GM18526 (cell line): Measurements from ENCODE around the gene GSG1L.

Experiments
- POLR2A ChIP-seq: IDR thresholded peaks from 3 replicates; pipeline ENCODE4 v1.6.1; 2011; ENCODE audit not compliant: insufficient read length; ENCODE audit errors: extremely low read depth

Gene GSG1L

DNA sequence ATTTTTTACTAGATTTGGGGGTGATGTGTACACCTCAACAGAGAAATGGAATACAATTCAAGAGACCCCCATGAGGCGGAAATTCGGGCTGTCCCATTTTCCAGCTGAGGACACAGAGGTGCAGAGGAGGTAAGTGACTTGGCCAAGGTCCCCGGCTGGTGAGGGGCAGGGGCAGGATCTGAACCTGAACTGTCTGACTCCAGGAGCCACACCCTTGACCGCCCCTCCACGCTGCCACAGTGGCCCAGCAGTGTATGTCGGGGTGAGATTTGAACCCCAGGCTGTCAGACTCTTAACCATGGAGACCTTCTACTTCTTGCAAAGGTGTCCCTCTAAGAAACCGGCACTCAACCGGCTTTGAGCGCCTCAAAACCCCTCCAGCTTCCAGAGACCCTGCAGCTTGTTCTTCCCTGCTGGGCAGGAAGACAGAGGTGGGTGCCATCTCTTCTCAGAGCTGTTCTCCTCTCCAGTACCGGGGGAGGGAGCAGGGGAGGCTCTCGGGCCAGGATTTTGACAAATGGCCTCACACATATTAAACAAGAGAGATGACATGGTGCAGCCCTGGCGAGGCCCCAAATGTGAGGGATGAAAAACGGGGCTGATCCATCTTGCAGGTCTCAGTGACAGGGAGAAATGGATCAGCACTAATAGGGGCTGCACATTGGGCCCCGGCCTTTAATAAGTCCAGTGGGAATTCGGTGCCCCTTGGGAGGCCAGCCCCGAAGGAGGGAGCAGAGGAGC, 222.3 kb downstream of the GSG1L start:
- TF ChIP-seq POLR2A = no peak

DNA sequence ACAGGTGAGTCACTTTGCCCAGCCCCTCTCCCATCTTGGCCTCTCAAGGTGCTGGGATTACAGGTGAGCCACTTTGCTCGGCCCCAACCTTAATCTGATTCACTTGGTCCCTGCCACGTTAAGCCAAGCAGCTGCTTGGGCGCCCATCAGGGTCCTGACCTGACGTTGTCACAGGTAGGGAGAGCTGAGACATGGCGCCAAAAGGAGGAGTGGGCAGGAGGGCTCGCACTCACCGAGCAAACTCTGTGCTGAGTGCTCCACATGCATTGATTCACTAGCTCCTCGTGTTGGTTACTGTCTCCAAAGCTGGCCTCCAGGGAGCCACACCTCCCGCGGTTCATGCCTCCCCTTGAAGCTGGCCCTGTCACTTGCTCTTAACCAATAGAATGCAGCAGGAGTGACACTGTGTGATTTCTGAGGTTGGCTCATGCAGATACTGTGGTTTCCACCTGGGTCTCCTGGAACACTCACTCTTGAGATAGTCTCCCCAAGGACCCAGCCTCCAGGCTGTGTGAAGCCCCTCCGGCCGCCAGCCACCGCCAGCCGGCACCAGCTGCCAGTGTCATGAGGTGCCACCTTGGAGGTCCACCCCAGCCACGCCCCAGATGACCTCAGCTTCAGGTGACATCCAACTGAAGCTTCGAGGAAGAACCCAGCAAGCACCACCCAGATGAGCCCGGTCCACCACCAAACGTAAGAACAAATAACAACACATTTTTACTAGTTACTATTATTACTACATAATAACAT, 223.0 kb downstream of the GSG1L start:
- TF ChIP-seq POLR2A = no peak

DNA sequence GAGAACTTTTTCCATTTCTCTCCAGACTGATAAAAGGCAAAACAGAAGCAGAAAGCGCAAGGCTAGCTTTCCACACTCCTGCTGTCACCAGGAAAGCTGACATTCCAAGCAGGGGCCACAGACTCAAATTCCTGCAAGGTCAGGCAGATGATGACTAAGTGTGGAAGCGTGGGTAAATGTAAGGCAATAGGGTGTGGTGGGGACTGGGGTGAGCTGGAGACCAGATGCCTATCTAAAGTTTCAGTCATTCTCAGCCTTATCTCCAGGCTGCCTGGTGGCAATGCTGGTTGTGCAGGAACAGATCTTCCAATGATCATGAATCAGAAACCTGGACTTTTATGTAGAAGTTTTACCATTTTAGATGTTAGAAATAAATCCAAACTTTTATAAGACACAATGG, 224.1 kb downstream of the GSG1L start:
- TF ChIP-seq POLR2A = no peak

DNA sequence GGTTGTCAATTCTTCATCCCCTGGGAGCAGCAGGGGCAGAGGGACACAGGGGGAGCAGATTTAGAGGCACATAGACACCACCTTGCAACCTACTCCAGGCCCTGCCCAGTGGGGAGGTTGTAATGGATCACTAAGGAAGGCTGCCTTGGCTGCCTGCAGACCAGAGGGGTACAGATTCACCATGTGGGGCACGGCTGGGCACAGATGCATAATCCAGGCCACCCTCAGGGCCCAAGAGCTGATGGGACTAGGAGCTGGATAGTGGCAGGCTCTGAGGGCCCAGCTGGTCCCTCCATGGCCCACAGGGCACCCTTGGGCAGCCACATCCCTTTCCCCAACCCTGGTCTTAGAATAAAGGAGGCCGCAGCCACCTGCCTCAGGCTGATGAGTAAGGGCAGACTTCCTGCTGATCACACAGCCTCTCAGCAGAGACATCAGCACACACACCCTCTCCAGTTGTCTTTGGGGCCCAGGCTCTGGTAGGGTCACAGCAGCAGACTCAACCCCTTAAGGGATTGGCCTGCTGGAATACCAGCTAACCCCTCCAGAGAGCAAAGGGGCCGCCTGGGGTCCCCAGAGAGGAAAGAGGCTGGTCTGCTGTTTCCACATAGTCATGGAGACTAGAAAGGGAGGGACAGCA, 224.9 kb downstream of the GSG1L start:
- TF ChIP-seq POLR2A = no peak

DNA sequence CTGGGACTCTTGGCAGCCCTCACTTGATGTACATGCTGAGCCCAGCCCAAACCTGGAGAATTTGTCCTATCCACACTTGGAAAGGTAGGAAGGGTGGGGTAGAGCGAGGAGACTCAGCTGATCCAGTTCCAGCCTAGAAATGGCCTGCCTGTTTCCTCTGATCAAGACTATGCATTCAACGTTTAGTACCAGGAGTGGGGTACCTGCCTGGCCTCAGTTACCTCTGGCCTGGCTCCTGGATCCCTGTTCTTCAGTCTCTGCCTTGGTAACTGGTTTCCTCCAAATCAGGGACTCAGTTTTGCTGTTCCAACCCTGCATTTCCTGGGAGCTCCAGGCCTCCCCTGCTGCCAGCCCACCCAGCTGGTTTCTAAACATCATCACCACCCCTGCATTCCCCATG, 233.5 kb downstream of the GSG1L start:
- TF ChIP-seq POLR2A = no peak

DNA sequence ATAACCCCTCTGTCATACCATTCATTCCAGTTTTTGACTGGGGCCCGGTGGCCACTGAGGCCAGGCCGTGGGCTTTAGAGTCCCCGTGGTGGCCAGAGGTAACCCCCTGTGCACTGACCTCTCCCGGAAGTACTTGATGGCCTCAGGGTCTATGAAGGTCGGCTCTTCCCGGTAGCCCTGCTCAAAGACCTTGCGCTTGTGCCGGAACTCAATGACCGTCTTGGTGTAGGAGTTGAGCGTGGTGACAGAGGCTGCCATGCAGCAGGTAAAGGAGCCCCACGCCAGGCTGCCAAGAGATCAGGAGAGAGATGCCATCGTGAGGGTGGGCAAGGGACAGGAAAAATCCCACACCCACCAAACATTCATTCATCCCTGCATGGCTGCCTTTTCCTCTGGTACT, 234.8 kb downstream of the GSG1L start:
- no peak for TF ChIP-seq POLR2A

DNA sequence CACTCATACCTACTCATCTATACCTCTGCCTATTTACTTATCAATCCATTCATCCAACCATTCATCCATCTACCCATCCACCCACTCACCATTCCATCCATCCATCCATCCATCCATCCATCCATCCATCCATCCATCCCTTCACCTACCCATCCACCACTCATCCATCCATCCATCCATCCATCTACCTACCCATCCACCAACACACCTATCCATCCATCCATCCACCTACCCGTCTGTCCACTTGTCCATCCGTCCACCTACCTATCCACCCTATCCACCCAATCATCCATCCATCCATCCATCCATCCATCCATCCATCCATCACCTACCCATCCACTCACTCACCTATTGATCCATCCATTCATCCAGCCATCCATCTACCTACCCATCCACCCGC, 235.7 kb downstream of the GSG1L start:
- TF ChIP-seq POLR2A = no peak

DNA sequence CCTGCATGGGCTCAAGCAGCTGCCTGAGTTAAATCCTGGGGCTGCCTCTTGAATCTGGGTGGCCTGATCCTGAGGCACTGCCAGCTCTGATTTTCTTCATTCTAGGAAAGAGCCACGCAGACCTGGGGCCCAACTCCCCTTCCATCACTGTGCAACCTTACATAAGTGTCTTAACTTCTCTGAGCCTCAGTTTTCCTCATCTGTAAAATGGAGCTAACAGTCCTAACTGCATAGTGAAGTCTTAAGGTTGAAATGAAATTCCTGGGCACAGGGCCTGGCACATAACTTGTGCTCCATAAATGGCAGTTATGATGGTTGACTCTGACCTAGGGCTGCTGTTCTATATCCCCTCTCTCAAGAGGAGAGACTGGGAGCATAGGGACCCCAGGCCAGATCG, 236.6 kb downstream of the GSG1L start:
- no peak for TF ChIP-seq POLR2A

DNA sequence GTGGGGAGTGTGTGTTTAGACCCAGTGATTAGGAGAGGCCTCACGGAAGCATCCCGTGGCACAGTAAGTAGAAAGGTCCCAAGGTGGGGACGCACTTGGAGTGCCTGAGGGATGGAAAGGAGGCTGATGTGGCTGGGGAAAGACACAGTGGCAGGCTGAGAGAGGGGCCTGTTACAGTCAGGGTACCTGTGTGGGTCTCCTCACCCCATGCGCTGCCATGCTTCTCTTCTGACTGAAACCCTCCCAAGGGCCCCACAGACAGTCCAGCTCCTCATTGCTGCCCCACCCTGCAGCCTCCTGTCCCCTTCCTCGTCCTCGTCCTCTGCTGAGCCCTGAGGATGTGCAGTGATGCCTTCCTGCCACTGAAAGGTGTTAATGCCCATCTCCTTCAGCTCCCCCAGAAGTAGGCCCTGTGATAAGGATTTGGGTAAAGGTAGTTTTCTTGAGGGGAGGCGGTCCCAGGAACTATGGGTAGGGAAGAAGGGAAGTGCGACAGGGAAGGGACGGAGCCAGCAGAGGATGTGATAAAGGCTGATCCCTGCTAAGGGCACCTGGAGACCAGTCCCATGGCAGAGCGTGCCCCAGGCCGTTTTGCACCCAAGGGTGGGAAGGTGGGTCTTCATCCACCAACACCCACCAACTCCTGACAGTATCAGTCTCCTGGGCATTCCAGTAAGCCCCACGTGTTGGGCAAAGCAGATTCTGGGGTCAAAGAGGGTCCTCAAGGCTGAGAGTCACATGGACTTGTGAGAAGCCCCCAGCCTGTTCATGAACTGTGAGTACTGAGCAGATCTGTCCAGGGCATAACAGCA, 237.2 kb downstream of the GSG1L start:
- TF ChIP-seq POLR2A = no peak

DNA sequence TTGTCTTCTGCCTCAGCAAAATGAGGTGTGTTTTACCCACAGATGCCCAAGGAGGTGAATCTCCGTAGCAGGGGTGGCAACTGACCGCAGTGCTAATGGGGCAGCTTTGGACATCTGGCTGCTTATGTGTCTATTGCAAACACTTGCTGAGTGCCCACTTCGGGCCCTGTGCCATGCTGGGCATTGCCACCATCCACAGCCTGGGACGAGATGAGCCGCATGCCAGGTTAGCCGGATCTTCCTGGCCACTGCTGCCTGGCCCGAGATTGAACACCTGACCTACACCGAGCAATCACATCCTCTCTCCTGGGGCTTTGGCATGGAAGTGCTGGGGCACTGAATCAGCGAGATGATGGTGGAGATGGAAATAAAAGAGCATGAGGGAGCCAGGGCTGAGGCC, 238.7 kb downstream of the GSG1L start:
- TF ChIP-seq POLR2A = no peak

DNA sequence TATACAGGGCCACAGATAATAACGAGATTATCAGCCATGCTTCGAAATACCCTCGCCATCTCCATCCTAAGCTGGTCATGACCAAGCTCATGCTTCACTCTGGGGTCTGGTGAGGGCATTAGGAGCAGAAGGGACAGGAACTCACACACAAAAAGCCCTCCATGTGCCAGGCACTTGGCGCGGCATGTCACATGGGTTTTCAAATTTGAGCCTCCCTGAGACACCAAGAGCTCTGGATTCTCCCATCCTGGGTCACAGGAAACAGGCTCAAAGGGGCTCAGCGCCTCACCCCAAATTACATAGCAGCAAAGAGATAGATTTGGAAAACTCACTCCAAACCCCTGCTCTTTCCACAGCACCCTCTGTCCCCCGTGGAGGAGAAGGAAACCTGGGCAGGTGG, 239.5 kb downstream of the GSG1L start:
- no peak for TF ChIP-seq POLR2A

DNA sequence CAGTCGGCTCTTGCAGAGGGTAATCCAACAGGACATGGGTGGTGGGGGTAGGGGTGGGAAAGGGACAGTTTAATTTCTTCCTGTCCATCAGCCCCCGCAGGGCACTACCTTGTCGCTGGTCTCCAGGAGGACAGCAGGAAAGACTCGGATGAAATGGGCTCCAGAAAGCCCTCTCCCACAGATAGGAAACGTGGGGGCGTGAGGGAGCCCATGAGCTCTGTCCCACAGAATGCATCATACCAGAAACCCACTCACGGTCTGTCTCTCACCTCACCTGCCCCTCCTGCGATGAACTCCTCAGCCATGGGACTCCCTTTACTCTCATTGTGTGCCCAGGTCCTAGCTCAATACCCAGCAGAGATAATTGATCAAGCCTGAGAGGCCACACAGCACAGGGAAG, 240.1 kb downstream of the GSG1L start:
- no peak for TF ChIP-seq POLR2A

DNA sequence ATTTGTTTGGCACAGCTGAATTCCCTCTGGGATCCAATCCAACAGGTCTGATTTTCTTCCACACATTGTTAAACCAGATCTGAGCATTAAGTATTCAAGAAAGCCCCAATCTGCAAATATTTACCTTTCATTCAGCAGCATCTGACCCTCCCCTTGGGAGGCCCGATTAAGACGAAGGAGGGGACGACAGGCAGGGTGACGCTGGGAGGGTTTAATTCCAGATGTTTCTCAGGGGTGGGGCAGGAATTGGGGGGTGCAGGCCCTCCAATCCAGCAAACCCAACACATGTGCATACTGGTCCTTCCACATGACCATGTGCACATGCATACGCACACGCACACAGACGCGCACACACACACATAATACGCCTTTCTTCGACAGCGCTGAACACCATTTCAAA, 240.5 kb downstream of the GSG1L start:
- no peak for TF ChIP-seq POLR2A

DNA sequence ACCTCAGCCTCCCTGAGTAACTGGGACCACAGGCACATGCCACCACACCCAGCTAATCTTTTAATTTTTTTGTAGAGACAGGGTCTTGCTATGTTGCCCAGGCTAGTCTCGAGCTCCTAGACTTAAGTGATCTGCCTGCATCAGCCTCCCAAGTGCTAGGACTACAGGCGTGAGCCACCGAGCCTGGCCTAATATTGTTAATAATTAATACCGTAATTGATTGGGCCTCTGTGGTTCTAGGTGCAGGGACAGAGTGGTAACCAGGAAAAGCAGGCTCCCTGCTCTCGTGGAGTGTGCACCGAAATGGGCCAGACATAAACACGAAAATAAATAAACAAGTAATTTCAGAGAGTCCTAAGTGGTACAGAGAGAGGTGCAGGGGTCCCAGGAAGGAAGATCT, 241.0 kb downstream of the GSG1L start:
- no peak for TF ChIP-seq POLR2A

DNA sequence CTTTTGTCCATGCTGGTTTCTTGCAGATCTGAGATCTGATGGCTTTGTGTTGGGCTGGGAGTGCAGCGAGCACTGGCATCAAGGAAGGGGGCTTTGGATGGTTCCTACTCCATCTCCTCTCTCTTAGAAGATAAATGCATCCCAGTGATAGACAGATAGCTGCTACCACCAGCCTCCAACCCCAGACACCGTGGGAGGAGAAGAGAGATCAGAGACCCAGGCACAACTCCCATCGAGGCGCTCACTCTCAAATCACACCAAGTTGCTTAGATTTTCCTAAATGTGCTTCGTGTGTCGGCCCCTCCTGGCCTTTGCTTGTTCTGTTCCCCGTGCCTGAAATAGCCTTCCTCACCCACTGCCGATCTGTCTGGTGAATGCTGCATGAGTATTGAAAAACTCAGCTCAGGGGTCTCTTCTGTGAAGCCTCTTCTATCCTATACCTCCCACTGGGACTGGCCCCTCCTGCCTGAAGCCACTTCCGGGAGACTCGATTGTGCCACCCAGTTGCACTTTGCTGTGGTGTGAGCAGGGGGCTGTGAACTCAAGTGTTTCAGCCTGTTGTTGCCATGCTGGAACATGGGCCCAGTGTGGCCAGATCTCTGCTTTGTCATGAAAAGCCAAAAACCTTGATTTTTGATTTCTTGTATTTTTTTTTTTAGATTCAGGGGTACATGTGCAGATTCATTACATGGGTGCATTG, 242.7 kb downstream of the GSG1L start:
- no peak for TF ChIP-seq POLR2A
